ENCODE results near the gene ARRDC1.

DNA sequence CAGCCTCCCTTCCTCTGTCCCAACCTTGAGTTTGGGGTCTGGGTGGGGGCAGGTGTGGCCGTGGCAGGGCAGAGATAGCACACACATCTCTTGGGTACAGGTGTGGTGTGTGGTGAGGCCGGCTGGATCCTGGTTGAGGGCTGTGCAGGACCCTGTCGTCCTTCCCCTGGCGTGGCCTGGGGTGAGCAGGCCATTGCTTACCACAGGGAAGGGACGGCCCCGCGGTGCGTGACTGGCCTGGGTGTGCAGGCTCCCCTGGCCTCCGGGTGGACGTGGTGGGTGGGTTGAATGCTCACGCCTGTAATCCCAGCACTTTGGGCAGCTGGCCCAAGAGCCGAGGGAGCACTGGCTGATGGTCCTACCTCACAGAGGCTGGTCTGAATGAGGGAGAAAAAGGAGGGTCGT is 1.2 kb downstream of the ARRDC1 start:
- TF ChIP-seq GLIS1 (tag by site-specific recombination; IDR thresholded peaks at IDR 0.05), result no peak
- no peak for TF ChIP-seq ZBTB7A (tag by site-specific recombination; IDR thresholded peaks at IDR 0.05; ENCODE audit: low read depth)
- no peak for TF ChIP-seq ZNF510 (tag by site-specific recombination; IDR thresholded peaks at IDR 0.05; ENCODE audit: insufficient replicate concordance)
- TF ChIP-seq, protein P1, sequence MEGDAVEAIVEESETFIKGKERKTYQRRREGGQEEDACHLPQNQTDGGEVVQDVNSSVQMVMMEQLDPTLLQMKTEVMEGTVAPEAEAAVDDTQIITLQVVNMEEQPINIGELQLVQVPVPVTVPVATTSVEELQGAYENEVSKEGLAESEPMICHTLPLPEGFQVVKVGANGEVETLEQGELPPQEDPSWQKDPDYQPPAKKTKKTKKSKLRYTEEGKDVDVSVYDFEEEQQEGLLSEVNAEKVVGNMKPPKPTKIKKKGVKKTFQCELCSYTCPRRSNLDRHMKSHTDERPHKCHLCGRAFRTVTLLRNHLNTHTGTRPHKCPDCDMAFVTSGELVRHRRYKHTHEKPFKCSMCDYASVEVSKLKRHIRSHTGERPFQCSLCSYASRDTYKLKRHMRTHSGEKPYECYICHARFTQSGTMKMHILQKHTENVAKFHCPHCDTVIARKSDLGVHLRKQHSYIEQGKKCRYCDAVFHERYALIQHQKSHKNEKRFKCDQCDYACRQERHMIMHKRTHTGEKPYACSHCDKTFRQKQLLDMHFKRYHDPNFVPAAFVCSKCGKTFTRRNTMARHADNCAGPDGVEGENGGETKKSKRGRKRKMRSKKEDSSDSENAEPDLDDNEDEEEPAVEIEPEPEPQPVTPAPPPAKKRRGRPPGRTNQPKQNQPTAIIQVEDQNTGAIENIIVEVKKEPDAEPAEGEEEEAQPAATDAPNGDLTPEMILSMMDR (tag by site-specific recombination; IDR thresholded peaks at IDR 0.05), result no peak
- TF ChIP-seq PRDM1 (tag by site-specific recombination; IDR thresholded peaks at IDR 0.05), result no peak
- no peak for TF ChIP-seq ZBTB17 (tag by site-specific recombination; IDR thresholded peaks at IDR 0.05)
- no peak for TF ChIP-seq GFI1B (tag by site-specific recombination; IDR thresholded peaks at IDR 0.05)
- TF ChIP-seq ZFP41 (tag by site-specific recombination; IDR thresholded peaks at IDR 0.05; ENCODE audit: borderline replicate concordance), result no peak
- no peak for TF ChIP-seq ZNF585B (tag by site-specific recombination; IDR thresholded peaks at IDR 0.05)
- TF ChIP-seq, protein P2, sequence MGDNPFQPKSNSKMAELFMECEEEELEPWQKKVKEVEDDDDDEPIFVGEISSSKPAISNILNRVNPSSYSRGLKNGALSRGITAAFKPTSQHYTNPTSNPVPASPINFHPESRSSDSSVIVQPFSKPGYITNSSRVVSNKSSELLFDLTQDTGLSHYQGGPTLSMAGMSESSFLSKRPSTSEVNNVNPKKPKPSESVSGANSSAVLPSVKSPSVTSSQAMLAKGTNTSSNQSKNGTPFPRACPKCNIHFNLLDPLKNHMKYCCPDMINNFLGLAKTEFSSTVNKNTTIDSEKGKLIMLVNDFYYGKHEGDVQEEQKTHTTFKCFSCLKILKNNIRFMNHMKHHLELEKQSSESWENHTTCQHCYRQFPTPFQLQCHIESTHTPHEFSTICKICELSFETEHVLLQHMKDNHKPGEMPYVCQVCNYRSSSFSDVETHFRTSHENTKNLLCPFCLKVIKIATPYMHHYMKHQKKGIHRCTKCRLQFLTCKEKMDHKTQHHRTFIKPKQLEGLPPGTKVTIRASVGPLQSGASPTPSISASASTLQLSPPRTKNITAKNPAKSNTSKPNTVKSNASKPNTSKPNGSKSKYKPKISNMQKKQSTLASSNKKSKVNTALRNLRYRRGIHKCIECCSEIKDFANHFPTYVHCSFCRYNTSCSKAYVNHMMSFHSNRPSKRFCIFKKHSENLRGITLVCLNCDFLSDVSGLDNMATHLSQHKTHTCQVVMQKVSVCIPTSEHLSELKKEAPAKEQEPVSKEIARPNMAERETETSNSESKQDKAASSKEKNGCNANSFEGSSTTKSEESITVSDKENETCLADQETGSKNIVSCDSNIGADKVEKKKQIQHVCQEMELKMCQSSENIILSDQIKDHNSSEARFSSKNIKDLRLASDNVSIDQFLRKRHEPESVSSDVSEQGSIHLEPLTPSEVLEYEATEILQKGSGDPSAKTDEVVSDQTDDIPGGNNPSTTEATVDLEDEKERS (tag by site-specific recombination; IDR thresholded peaks at IDR 0.05), result no peak
